ENCODE measurements around the gene EZH1.
"Not testable (repeated sequence)": the region's sequence is repeated elsewhere in the genome, so short reads cannot be mapped to it uniquely, and the experiment has no call there.

Gene EZH1

GRCh38 chr17:42780851-42781638 is 36.2 kb upstream of the EZH1 start:
- peaks cover 27% of the 10 kb centered on the region for H3K4me1 ChIP-seq (ENCODE audit: control insufficient read depth, insufficient read depth, low read length)
- H3K9me3 ChIP-seq (ENCODE audit: control insufficient read depth, insufficient read depth, low read depth, low read length): no peaks in the 10 kb centered on the region
- H3K4me3 ChIP-seq (ENCODE audit: low read depth, low read length): peak overlapping the region; percentile 83
- H3K27me3 ChIP-seq (ENCODE audit: control insufficient read depth, insufficient read depth, low read length): peaks cover 40% of the 10 kb centered on the region
- peaks cover 28% of the 10 kb centered on the region for H3K36me3 ChIP-seq (ENCODE audit: control insufficient read depth, insufficient read depth, low read length)
- no peak overlapping the region for H3K27ac ChIP-seq (ENCODE audit: low read depth, low read length)
- peak overlapping the region; percentile 65 for H3K9ac ChIP-seq (ENCODE audit: low read length)

- Histone ChIP-seq H3K4me3 (ENCODE audit: low read depth, low read length) (peak within 1 kb of the TSS; percentile 83), H3K27me3 (ENCODE audit: control insufficient read depth, insufficient read depth, low read length) (peaks cover 36% of the 10 kb centered on the region), H3K9me3 (ENCODE audit: control insufficient read depth, insufficient read depth, low read depth, low read length) (no peaks in the 10 kb centered on the region), H3K36me3 (ENCODE audit: control insufficient read depth, insufficient read depth, low read length) (peaks cover 36% of the 10 kb centered on the region), H3K27ac (ENCODE audit: low read depth, low read length) (no peak within 1 kb of the TSS), H3K9ac (ENCODE audit: low read length) (peak within 1 kb of the TSS; percentile 74), H3K4me1 (ENCODE audit: control insufficient read depth, insufficient read depth, low read length) (peaks cover 27% of the 10 kb centered on the region)
Observed at GRCh38 chr17:42779936-42780850, 35.4 kb upstream of the EZH1 start, which contains the start of gene WNK4. WNK4 (plus strand) TSS chr17:42780610; CDS start chr17:42780699, 89 bp downstream.

- Histone ChIP-seq H3K4me1 (ENCODE audit: control insufficient read depth, insufficient read depth, low read length) (peaks cover 27% of the 10 kb centered on the region), H3K9me3 (ENCODE audit: control insufficient read depth, insufficient read depth, low read depth, low read length) (no peaks in the 10 kb centered on the region), H3K36me3 (ENCODE audit: control insufficient read depth, insufficient read depth, low read length) (peaks cover 37% of the 10 kb centered on the region), H3K27me3 (ENCODE audit: control insufficient read depth, insufficient read depth, low read length) (peaks cover 34% of the 10 kb centered on the region), H3K9ac (ENCODE audit: low read length) (peak overlapping the region; percentile 74), H3K4me3 (ENCODE audit: low read depth, low read length) (peak overlapping the region; percentile 83), H3K27ac (ENCODE audit: low read depth, low read length) (no peak overlapping the region)
Observed at GRCh38 chr17:42779304-42779935, 34.6 kb upstream of the EZH1 start.

- Histone ChIP-seq H3K4me3 (ENCODE audit: low read depth, low read length) (no peak overlapping the region), H3K27me3 (ENCODE audit: control insufficient read depth, insufficient read depth, low read length) (peaks cover 31% of the 10 kb centered on the region), H3K4me1 (ENCODE audit: control insufficient read depth, insufficient read depth, low read length) (peaks cover 27% of the 10 kb centered on the region), H3K27ac (ENCODE audit: low read depth, low read length) (no peak overlapping the region), H3K9ac (ENCODE audit: low read length) (no peak overlapping the region), H3K9me3 (ENCODE audit: control insufficient read depth, insufficient read depth, low read depth, low read length) (no peaks in the 10 kb centered on the region), H3K36me3 (ENCODE audit: control insufficient read depth, insufficient read depth, low read length) (peaks cover 37% of the 10 kb centered on the region)
Observed at GRCh38 chr17:42778570-42778969, 33.7 kb upstream of the EZH1 start.

GRCh38 chr17:42775534-42776098 is 30.8 kb upstream of the EZH1 start:
- Histone ChIP-seq H3K4me1 (ENCODE audit: control insufficient read depth, insufficient read depth, low read length) (peaks cover 7% of the 10 kb centered on the region; the same call in 1 of the 2 replicates), H3K27ac (ENCODE audit: low read depth, low read length) (no peak overlapping the region), H3K9ac (ENCODE audit: low read length) (no peak overlapping the region), H3K4me3 (ENCODE audit: low read depth, low read length) (no peak overlapping the region), H3K9me3 (ENCODE audit: control insufficient read depth, insufficient read depth, low read depth, low read length) (no peaks in the 10 kb centered on the region), H3K27me3 (ENCODE audit: control insufficient read depth, insufficient read depth, low read length) (peaks cover 2% of the 10 kb centered on the region), H3K36me3 (ENCODE audit: control insufficient read depth, insufficient read depth, low read length) (peaks cover 37% of the 10 kb centered on the region)

- Histone ChIP-seq H3K36me3 (ENCODE audit: control insufficient read depth, insufficient read depth, low read length) (peaks cover 34% of the 10 kb centered on the region), H3K9ac (ENCODE audit: low read length) (peak overlapping the region; percentile 88), H3K27me3 (ENCODE audit: control insufficient read depth, insufficient read depth, low read length) (no peaks in the 10 kb centered on the region), H3K9me3 (ENCODE audit: control insufficient read depth, insufficient read depth, low read depth, low read length) (no peaks in the 10 kb centered on the region), H3K4me3 (ENCODE audit: low read depth, low read length) (peak overlapping the region; percentile 85), H3K4me1 (ENCODE audit: control insufficient read depth, insufficient read depth, low read length) (no peaks in the 10 kb centered on the region), H3K27ac (ENCODE audit: low read depth, low read length) (no peak overlapping the region)
Observed at GRCh38 chr17:42774066-42774745, 29.4 kb upstream of the EZH1 start.

GRCh38 chr17:42773290-42774035 is 28.6 kb upstream of the EZH1 start, which contains the start of gene VPS25:
VPS25 (plus strand) TSS chr17:42773449; CDS start chr17:42773476, 27 bp downstream.
- Histone ChIP-seq H3K36me3 (ENCODE audit: control insufficient read depth, insufficient read depth, low read length) (peaks cover 26% of the 10 kb centered on the region), H3K4me3 (ENCODE audit: low read depth, low read length) (peak within 1 kb of the TSS; percentile 85), H3K27ac (ENCODE audit: low read depth, low read length) (peak within 1 kb of the TSS; percentile 57; the same call in 1 of the 2 replicates), H3K9me3 (ENCODE audit: control insufficient read depth, insufficient read depth, low read depth, low read length) (no peaks in the 10 kb centered on the region), H3K27me3 (ENCODE audit: control insufficient read depth, insufficient read depth, low read length) (no peaks in the 10 kb centered on the region), H3K4me1 (ENCODE audit: control insufficient read depth, insufficient read depth, low read length) (no peaks in the 10 kb centered on the region), H3K9ac (ENCODE audit: low read length) (peak within 1 kb of the TSS; percentile 88)

GRCh38 chr17:42772945-42773289 is 28.1 kb upstream of the EZH1 start:
- Histone ChIP-seq H3K36me3 (ENCODE audit: control insufficient read depth, insufficient read depth, low read length) (peaks cover 22% of the 10 kb centered on the region), H3K4me3 (ENCODE audit: low read depth, low read length) (peak overlapping the region; percentile 85), H3K27me3 (ENCODE audit: control insufficient read depth, insufficient read depth, low read length) (no peaks in the 10 kb centered on the region), H3K4me1 (ENCODE audit: control insufficient read depth, insufficient read depth, low read length) (no peaks in the 10 kb centered on the region), H3K9me3 (ENCODE audit: control insufficient read depth, insufficient read depth, low read depth, low read length) (no peaks in the 10 kb centered on the region), H3K9ac (ENCODE audit: low read length) (peak overlapping the region; percentile 88), H3K27ac (ENCODE audit: low read depth, low read length) (no peak overlapping the region)

- not testable (repeated sequence) for H3K4me1 ChIP-seq (ENCODE audit: control insufficient read depth, insufficient read depth, low read length); H3K4me3 ChIP-seq (ENCODE audit: low read depth, low read length); H3K9ac ChIP-seq (ENCODE audit: low read length); H3K36me3 ChIP-seq (ENCODE audit: control insufficient read depth, insufficient read depth, low read length); H3K9me3 ChIP-seq (ENCODE audit: control insufficient read depth, insufficient read depth, low read depth, low read length); H3K27ac ChIP-seq (ENCODE audit: low read depth, low read length); H3K27me3 ChIP-seq (ENCODE audit: control insufficient read depth, insufficient read depth, low read length)
Observed at GRCh38 chr17:42769964-42770363, 25.1 kb upstream of the EZH1 start.

- H3K9ac ChIP-seq (ENCODE audit: low read length); H3K4me1 ChIP-seq (ENCODE audit: control insufficient read depth, insufficient read depth, low read length); H3K27me3 ChIP-seq (ENCODE audit: control insufficient read depth, insufficient read depth, low read length); H3K9me3 ChIP-seq (ENCODE audit: control insufficient read depth, insufficient read depth, low read depth, low read length); H3K36me3 ChIP-seq (ENCODE audit: control insufficient read depth, insufficient read depth, low read length); H3K4me3 ChIP-seq (ENCODE audit: low read depth, low read length); H3K27ac ChIP-seq (ENCODE audit: low read depth, low read length): not testable (repeated sequence)
Observed at GRCh38 chr17:42768006-42768405, 23.2 kb upstream of the EZH1 start.

Measured in HUES6 (cell line).